ENCODE data around the gene MED13L. TPM values are rescaled to one million over a fixed set of nuclear protein-coding genes. Genes with fewer than 3 reads are reported as not detected.

MED13L gene
- total and polyA plus RNA-seq, 2 of the 8 experiments (the other 6 are each of a cell fraction or from before 2014, with no cell fraction given), result 15.9 to 51.7 TPM

- H3K4me1 ChIP-seq (replicated peaks in 1 of 4; ENCODE audit: control insufficient read depth in 3 of 4, insufficient read depth in 4 of 4, low read length in 3 of 4), result no peaks in the 10 kb centered on the region; a peak in 1 of 7 replicates
- no peak overlapping the region for H3K4me3 ChIP-seq (ENCODE audit: extremely low read depth in 1 of 4, insufficient read depth in 2 of 4, low read depth in 3 of 4, low read length in 4 of 4)
- H3K23me2 ChIP-seq (ENCODE audit: low read depth, low read length), result no peaks in the 10 kb centered on the region
- H4K8ac ChIP-seq (ENCODE audit: extremely low read depth, insufficient read depth, low read length), result no peak overlapping the region
- H3K36me3 ChIP-seq (ENCODE audit: control insufficient read depth in 2 of 4, insufficient read depth in 4 of 4, low read length in 3 of 4), result no peaks in the 10 kb centered on the region
- no peak for FAIRE-seq
- no peaks in the 10 kb centered on the region for H3K27me3 ChIP-seq (replicated peaks in 1 of 4; ENCODE audit: control insufficient read depth in 3 of 4, extremely low read depth in 1 of 4, insufficient read depth in 3 of 4, low read length in 3 of 4)
- H3K9ac ChIP-seq (replicated peaks in 1 of 4; ENCODE audit: extremely low read depth in 1 of 4, low read depth in 3 of 4, low read length in 3 of 4), result no peak overlapping the region
- no peak overlapping the region for H2BK120ac ChIP-seq (replicated peaks; ENCODE audit: low read depth, low read length)
- no peak overlapping the region for H3K18ac ChIP-seq (ENCODE audit: extremely low read depth, low read length)
- H2AFZ ChIP-seq (ENCODE audit: low read length), result no peak overlapping the region
- no peaks in the 10 kb centered on the region for H3K9me3 ChIP-seq (ENCODE audit: insufficient read depth in 2 of 2, low read depth in 1 of 2, low read length in 1 of 2)
- H4K5ac ChIP-seq (ENCODE audit: insufficient read length, low read depth, low read length), result no peak overlapping the region
- H3K79me2 ChIP-seq (ENCODE audit: control insufficient read depth in 1 of 2, insufficient read depth in 2 of 2, low read length in 2 of 2), result peaks cover 0 to 21% of the 10 kb centered on the region in 2 experiments; a peak in 2 of 4 replicates
- no peak overlapping the region for H2BK20ac ChIP-seq (ENCODE audit: low read length)
- no peak overlapping the region for H4K91ac ChIP-seq (replicated peaks; ENCODE audit: insufficient read length, low read length)
- H2BK5ac ChIP-seq (ENCODE audit: low read depth, low read length), result no peak overlapping the region
- 90% methylated on average over 6 of the region's 6 CpGs; no CpG with 5 or more reads in 1 of the 2 experiments for WGBS, 2 experiments (ENCODE audit: extremely low coverage in 1 of 2, insufficient coverage in 1 of 2, insufficient read length in 1 of 2, insufficient replicate concordance in 2 of 2, low coverage in 1 of 2, low lambda C conversion rate in 2 of 2, missing lambda C conversion rate in 1 of 2)
- H3K23ac ChIP-seq (ENCODE audit: insufficient read length), result peak overlapping the region; percentile 52
- no peaks in the 10 kb centered on the region for H3K79me1 ChIP-seq (ENCODE audit: low read depth, low read length)
- no peak overlapping the region for H3K4me2 ChIP-seq (ENCODE audit: insufficient read depth in 1 of 2, low read depth in 2 of 2, low read length in 2 of 2)
- H3K56ac ChIP-seq (replicated peaks; ENCODE audit: insufficient read length, low read depth, low read length), result no peak overlapping the region
- H2AK5ac ChIP-seq (ENCODE audit: low read depth, low read length), result no peak overlapping the region
- H3K27ac ChIP-seq (ENCODE audit: low read depth, low read length), result no peak overlapping the region
- no peak overlapping the region for H3K4ac ChIP-seq (replicated peaks; ENCODE audit: insufficient read length, low read depth, low read length)
- H3K14ac ChIP-seq (ENCODE audit: insufficient read length), result no peak overlapping the region
- ChIA-PET CTCF (ENCODE audit: partially characterized antibody) (interaction anchor here (1.1 kb wide), 1 partner anchor 82 kb away, joined by 3 read pairs; no protein-coding TSS in a partner anchor), POLR2A (ENCODE audit: partially characterized antibody) (interaction anchor here (0.6 kb wide), 1 partner anchor 812 kb away, joined by 4 read pairs; no protein-coding TSS in a partner anchor)
- DNase-seq (ENCODE audit: low read depth in 1 of 2, low spot score in 2 of 2), result no peak
- no peaks in the 10 kb centered on the region for H4K20me1 ChIP-seq (replicated peaks in 1 of 2; ENCODE audit: control insufficient read depth in 1 of 2, insufficient read depth in 2 of 2, low read length in 2 of 2)
- H2BK15ac ChIP-seq (ENCODE audit: low read length), result no peak overlapping the region
- no peak overlapping the region for H2BK12ac ChIP-seq (ENCODE audit: low read depth, low read length)
- TF ChIP-seq SP1 (IDR thresholded peaks at IDR 0.05; ENCODE audit: low read depth, low read length), result no peak
- no peak for TF ChIP-seq SIRT6 (IDR thresholded peaks at IDR 0.05; ENCODE audit: low read length)
- TF ChIP-seq USF2 (IDR thresholded peaks at IDR 0.05; ENCODE audit: low read length), result no peak
- no peak for TF ChIP-seq HDAC2 (IDR thresholded peaks at IDR 0.05; ENCODE audit: borderline replicate concordance in 1 of 2, low read depth in 2 of 2, low read length in 2 of 2)
- TF ChIP-seq KDM1A (IDR thresholded peaks at IDR 0.05; ENCODE audit: borderline replicate concordance, low read length), result no peak
- TF ChIP-seq TBP (IDR thresholded peaks at IDR 0.05; ENCODE audit: low read depth, low read length), result no peak
- no peak for TF ChIP-seq NANOG (IDR thresholded peaks at IDR 0.05; ENCODE audit: insufficient read depth, low read depth, low read length, poor library complexity, severe bottlenecking)
- no peak for TF ChIP-seq KDM5A (IDR thresholded peaks at IDR 0.05; ENCODE audit: low read length)
- no peak for TF ChIP-seq CTBP2 (IDR thresholded peaks at IDR 0.05; ENCODE audit: borderline replicate concordance, insufficient read depth, insufficient read length, low read length)
- TF ChIP-seq POU5F1 (IDR thresholded peaks at IDR 0.05; ENCODE audit: low read depth, low read length), result no peak
- no peak for TF ChIP-seq BCL11A (IDR thresholded peaks at IDR 0.05; ENCODE audit: low read depth in 2 of 2, low read length in 2 of 2)
These were observed 177.7 kb downstream of the MED13L start for GRCh38 chr12:116099652-116100432.
